ENCODE results near the gene WDR90.

Gene WDR90

DNA sequence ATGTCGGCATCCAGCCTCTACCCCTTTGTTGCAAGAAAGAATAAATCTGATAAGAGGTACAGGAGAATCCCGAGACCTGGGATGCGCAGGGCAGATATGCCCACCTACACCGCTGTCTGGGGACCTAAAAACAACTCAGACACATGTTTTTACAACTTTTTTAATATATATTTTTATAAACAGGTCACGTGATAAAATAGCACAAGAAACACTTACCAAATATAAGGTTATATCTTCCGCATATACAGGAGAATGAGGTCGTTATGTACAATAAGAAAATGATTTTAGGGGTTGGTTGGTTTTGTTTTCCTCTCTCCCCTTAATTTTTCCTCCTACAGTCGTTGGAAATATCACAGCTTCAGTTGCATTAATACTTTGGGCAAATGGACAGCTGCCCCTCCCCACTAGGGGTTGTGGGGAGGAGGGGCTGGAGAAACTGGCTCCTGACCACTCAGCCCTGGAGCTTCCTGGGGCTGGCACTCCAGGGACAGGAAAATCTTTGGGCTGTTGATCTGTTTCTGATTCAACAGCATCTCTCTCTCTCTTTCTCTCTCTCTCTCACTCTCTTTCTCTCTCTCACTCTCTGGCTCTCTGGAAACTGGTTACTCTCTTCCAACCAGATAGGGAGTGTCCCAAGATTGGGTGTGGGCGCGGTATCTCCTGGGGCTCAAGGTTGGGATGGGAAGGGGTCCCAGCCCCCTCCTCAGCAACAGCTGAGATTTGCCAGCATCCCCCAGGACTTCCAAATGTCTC, 43.4 kb downstream of the WDR90 start:
- DNase-seq, result no peak

DNA sequence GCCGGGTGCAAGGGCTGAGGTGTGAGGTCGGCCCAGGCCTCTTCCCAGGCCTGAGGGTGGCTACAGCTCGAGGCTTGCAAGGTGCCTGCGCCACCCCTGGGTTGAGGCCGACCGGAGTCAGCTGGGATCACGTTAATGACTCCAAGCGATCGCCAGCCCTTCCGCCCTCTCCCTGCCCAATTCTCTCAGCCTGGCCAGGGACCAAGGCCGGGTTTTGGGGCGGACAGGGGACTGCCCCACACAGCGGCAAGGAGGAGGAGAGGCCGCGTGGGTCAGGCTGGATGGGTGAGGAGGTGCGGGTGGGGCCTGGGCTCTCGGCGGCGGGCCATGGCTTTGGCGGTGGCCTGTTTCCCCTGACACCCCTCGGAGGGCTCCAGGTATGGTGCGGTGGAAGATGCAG, 44.2 kb downstream of the WDR90 start:
- DNase-seq, result no peak

DNA sequence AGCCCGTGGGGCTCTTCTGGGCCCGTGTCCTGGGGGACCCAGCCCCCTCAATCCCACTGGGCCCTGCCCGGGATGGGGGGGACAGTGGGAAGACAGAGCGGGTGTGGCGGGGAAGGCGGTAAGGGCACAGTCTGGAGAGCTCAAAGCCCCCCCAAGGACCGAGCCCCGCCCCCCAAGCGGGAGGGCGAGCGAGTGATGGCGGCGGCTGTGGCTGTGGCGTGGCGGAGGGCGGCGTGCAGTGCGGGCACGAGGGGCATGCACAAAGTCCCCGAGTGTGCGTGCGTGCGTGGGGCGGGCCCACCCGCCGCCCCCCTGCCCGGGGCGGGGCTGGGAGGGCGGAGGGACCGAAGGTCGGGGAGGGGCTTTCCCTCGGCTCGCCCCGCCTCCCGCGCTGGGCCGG, 44.6 kb downstream of the WDR90 start:
- DNase-seq, result no peak

DNA sequence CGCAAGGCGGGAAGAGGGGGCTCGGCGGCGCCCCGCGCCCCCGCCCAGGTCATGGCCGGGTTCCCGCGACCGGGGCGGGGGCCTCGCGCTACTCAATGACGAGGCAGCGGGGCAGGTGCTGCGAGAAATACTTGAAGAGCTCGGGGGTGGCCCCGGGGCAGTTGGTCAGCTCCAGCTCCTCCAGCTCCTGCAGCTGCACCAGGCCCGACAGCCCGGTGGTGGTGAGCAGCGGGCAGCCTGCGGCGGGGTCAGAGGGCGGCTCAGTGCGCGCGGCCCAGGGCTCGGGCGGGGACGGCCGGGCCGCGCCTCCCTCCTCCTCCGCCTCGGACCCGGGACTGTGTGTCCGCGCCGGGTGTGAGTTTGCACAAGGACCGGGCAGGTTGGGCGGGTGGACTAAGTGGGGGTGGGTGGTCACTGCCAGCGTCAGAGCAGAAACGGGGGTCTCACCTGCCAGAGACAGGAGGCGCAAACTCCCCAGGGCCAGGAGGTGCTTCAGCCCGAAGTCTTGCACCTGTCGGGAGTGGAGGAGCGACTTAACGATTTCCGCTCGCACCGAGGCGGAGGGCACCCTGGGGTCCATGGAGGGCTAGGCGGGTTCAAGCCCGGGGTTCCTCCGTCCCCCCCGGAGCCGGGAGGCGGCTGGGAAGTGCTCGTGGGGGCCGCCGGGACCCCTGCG, 45.2 kb downstream of the WDR90 start:
- DNase-seq, result peak; percentile 33 to 55

DNA sequence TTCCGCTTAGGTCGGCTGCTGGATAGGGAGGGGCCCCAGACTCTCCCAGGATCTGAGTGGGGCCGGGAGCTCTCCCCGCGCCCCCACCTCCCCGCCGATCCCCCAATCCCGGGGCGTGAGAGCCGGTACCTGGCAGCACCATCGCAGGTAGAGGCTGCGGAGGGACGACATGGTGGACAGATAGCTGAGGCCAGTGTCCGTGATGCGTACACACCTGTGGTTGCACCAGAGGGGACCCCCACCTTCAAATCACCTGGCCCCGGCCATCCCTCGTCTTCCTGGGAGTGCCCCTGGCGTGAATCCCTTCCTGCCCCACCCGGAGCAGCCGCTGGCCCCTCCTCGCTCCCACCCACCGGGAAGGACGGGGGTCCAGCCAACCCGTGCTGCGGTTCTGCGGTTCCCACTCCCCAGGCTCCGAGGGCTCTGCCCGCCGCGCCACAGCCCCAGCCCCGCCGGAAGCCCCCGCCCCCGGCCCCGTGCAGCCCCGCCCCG, 45.7 kb downstream of the WDR90 start:
- DNase-seq, result no peak

DNA sequence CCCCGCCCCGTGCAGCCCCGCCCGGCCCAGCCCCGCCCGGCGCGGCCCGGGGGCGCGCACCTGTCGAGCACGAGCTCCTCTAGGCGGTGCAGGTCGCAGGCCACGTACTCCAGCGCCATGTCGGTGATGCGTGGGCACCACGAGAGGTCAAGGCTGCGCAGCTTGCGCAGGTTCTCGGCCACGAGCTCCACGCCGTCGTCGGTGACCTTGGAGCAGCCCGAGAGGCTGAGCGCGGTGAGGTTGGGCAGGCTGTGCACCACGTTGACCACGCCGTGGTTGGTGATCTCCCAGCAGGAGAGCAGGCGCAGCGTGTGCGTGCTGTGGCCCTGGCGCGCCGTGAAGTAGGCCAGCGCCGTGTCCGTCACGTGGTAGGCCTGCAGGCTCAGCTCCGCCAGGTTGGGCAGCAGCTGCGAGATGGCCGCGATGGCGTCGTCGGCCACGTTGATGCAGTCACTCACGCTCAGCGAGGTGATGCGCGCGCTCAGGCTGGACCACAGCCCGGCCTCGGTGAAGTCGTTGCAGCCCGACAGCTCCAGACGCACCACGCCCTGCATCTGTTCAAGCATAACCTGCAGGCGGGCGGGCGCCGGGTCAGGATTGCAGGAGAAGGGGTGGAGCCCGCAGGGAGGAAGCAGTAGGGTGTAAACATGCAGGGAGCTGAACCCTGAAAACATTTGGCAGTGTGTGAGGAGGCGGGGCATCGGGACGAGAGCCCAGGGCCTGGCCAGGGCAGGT, 46.4 kb downstream of the WDR90 start:
- DNase-seq, result peak; percentile 83 to 93

DNA sequence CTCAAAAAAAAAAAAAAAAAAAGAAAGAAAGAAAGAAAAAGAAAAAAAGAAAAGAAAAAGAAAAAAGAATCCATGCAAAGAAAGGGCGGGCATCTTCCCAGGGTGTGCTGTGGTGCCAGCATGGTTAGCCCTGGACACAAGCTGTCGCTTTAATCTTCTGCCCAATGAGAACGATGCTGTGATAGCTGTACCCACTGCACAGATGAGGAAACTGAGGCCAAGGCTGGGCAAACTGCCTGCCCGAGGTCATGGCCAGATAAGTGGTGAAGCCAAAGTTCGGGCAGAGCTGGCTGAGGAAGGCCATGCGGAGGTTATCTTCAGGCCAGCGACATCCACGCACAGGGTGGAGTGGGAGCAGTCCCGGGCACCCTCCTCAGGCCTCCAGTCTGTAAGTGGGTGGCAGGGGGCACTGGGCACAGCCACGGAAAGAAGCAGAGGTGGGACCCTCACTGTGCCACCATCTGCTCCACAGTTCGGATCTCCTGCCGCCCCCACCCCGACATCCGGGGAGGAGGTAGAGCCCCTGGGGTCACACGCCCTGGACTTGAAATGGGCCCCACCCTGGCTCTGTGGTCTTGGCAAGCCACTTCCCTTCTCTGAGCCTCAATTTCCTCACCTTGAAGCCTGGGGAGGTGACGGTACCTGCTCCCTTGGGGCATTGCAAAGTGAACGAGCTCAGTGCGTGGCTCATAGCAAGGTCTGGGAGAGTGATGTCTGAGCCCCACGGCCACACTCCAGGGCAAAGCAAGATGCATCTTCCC, 49.9 kb downstream of the WDR90 start:
- no peak for DNase-seq

DNA sequence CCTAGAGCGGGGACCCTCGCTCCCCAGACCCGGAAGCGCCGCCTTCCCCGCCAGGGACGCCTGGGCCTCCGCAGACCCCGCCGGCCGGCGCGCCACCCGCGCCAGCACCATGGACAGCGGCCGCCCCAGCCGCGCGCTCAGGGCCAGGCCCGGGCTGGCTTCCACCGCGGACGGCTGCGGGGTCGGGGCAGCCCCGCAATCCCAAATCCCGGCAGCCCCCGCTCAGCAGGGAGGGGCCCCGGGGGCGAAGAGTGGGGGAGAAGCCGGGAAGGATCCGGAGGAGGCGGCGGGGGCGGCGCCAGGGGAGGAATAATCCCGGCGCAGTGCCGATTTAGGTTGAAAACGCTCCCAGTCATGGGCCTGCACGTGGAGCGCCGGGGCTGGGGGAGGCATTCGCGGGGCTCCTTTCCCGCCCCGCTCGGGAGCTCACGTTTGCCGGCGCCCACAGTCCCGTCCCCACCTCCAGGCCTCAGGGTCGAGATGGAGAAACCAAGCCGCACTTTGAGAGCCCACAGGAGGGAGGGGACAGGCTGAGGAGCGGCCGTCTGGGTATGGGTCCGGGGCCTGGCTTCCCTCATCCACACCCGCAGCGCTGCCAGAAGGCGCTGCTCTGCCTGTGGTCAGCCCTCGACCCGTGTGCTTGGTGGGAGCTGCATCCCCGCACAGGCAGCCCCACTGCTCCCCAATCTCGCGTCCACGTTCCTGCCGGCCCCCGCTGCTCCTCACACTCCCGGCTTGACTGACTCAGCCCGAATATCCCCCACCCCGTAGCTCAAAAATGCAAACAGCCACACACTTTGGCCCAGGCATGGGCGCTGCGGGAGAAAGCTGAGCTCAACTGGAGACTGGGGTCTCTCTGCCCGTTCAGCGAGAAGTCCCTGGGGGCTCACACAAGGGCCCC, 51.8 kb downstream of the WDR90 start:
- no peak for DNase-seq

DNA sequence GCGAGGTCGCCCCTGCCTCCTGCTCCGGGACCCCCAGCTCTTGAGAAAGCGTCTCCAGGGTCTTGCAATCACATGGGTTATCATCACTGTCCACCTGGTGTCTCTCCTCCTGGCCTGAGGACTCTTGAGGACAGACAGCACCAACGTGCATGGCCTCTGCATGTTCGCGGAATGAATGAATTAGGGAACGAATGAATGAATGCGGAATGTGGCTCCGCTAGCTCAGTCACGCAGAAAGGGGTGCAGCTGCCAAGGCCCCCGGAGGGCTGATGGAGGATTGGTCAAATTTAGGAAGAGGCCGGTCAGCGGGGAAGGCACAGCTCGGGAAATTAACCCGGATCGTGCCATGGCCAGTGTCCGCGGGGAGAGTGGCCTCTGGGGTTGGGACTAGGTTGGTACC, 53.2 kb downstream of the WDR90 start:
- DNase-seq, result no peak

DNA sequence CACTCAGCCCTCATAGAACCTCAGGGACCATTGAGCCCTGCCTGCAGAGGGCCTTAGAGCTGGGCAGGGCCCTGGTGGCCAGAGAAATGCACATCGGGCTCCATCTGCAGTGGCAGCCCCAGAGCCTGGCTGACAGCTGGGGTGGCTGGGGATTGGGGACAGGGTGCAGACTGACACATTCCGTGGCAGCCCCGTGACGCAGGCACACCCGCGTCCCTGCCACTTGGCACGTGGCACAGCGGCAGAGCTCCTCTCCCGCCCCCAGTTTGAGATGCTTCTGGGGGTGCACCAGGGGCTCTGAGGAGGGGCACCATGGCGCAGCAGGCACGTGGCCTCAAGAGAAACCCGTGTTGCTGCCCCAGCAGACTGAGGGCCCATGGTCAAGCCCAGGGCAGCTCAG, 54.2 kb downstream of the WDR90 start:
- no peak for DNase-seq

DNA sequence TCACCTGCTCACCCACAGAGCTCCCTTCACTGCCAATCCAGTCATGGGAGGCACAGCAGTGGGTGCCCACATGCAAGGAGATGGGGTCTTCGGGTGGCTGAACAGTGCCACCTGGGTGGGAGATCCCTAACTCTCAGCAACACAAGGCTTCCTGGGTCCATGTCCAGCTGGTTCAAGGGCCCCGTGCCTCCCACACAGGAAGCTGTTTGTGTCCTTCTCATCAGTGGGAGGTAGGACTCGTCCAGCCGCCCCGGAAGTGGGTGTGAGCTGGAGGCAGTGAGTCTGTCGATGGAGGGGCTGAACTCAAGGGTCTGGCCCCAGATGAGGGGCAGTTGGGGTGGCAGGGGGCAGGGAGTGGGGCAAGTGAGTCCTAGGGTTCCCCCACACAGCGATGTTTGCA, 54.9 kb downstream of the WDR90 start:
- no peak for DNase-seq

DNA sequence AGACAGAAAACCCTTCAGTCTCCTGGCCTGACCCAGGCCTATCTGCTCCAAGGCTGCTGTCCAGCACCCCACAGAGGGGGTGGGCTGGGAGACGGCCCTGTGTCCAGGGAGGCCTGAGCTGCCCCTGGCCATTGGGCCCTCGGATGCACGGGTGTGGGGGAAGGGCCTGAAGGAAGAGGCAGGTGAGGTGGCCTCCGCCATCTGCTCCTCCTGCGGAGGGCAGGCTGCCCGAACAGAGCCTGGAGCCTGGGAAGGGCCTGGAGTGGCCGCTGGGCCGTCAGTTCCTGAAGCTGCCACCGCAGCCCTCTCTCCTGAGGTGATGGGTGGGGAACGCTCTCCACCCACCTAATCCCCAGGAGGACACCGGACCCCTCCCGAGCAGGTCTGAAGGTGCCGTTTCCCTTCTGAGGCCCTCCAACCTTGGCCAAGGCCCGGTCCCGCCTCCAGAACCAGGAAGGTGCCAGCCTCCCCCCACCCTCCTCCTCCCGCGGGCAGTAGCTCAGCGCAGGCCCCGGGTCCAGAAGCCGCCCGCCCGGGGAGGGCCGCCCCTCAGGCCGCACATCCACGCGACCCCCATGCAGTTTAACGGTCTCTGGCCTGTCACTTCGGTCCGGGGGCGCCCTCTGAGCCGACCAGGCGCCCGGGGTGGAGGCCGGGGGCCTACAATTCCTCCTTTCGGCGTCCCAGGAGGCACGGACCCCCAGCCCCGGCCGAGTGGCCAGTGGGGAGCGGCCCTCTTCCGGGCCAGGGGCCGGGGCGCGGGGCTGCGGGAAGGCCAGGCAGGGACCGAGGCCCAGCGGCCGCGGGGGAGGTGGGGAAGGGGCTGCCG, 55.6 kb downstream of the WDR90 start:
- no peak for DNase-seq

DNA sequence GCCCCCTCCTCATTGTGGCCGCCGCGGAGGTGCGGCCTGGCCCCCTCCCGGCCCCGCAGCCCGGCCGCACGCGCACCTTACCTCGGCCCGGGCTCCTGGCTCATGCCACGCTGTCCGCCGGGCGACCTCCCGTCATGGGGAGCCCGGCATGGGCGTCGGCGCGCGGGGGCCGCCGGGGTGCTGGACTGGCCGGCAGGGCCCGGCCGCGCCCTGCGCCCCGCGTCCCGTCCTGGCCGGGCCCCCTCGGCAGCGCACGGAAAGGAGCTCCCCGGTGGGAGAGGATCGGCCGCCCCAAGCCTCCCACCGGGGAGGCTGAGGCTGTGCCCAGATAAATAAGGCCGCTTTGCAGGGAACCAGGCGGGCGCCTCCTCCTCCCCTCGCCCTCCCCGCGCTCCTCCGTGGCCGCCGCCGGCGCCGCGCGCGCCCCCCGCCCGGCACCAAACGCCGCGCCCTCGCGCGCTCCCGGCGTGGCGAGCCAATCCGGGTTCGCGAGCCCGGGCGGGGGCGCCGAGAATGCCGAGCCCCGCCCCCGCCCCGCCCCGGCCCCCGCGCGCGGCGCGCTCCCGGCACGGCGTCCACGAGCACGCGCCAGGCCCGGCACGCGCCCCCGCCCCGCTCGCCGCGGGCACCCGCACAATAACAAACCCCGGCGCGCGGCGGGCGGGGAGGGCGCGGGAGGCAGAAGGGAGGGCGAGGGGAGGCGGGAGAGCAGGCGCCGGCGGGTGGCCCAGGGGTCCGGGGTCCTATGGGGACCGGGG, 56.4 kb downstream of the WDR90 start, which contains the start of gene FBXL16:
TSS of gene FBXL16 (minus strand) at position 371 of the 758 bp plus-strand sequence. CDS start 8,396 bp downstream, outside the sequence.
- peak; percentile 58 to 68 for DNase-seq

DNA sequence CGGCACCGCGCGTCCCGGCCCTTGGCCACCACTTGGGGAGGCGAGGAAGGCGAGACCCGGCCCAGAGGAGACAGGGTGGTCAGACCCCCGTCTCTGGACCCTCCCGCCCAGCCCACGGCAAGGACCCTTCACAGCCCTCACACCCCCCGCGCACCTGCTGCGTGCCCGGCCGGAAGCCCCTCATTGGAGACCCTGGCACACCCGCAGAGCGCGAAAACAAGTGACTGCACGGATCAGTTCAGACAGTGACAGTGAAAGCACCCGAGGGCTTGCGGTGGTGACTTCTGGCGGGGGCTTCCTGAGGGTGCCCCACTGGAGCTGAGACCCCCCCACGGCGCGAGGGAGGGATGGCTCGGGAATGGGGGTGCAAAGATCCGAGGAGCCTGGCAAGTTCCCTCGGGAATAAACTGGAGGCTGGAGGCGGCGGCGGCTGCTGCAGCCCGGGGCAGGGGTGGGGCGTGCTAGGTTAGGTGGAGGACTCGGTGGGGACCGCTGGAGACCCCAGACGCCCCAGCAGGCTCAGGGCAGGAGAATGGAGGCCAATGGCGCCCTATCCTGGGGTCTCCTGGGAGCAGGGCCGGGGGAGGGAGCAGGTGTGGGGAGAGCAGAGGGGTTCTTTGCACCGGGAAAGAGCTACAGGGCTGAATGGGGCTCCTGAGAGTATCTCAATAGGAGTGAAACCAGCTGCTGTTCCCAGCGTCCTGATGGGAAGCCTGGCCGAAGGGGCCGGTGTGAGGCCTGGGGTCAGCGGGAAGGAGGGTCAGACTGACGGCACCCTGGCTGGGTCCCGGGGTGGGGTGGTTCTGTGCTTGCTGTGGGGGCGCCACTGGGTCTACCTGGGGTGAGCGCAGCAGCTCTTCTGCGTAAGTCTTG, 57.3 kb downstream of the WDR90 start:
- DNase-seq, result no peak

DNA sequence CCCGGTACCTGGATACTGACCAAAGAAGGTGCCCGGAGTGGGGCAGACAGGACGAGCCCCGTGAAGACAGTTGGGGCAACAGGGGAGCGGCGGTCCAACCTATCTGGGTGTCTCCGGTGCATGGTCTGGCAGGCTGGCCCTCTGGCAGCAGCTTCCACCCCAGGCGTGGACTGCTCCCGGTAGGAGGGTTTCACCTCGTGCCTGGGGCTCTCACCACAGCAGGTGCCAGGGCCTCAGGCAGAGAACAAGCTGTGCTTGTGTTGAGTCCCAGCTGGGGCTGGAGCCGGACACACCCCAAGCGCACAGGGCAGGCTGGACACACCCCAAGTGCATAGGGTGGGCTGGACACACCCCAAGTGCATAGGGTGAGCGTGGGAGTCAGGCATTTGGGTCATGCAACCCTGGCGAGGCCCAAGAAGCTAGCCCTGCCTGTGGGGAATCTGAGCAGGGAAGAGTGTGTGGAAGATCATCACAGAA, 57.9 kb downstream of the WDR90 start:
- no peak for DNase-seq

DNA sequence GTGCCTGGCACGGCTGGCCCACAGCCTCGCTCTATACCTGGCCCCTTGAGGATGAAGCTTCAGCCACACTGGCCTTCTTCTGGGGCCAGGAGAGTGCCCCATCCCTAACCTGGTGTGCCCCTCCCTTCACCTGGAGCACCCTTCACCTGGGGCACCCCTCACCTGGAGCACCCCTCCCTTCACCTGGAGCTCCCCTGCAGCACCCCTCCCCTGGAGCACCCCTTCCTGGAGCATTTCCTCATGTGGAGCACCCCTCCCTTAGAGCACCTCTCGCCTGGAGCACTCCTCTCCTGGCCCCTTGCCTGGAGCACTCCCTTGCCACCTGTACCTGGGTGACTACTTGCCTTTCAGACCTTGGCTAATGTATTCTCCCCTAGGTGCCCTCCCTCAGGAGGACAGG, 58.9 kb downstream of the WDR90 start:
- DNase-seq, result no peak

DNA sequence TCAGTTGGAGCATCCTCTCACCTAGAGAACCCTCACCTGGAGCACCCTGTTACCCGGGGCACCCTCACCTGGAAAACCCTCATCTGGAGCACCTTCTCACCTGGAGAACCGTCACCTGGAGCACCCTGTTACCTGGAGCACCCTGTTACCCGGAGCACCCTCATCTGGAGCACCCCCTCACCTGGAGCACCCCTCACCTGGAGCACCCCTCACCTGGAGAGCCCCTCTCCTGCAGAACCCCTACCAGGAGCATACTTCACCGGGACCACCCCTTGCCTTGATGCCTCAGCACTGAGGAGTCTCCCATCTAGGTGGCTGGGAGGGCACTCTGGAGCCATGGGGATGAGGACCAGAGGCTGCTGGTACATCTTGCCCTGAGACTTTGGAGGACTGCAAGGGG, 59.8 kb downstream of the WDR90 start:
- DNase-seq, result no peak

DNA sequence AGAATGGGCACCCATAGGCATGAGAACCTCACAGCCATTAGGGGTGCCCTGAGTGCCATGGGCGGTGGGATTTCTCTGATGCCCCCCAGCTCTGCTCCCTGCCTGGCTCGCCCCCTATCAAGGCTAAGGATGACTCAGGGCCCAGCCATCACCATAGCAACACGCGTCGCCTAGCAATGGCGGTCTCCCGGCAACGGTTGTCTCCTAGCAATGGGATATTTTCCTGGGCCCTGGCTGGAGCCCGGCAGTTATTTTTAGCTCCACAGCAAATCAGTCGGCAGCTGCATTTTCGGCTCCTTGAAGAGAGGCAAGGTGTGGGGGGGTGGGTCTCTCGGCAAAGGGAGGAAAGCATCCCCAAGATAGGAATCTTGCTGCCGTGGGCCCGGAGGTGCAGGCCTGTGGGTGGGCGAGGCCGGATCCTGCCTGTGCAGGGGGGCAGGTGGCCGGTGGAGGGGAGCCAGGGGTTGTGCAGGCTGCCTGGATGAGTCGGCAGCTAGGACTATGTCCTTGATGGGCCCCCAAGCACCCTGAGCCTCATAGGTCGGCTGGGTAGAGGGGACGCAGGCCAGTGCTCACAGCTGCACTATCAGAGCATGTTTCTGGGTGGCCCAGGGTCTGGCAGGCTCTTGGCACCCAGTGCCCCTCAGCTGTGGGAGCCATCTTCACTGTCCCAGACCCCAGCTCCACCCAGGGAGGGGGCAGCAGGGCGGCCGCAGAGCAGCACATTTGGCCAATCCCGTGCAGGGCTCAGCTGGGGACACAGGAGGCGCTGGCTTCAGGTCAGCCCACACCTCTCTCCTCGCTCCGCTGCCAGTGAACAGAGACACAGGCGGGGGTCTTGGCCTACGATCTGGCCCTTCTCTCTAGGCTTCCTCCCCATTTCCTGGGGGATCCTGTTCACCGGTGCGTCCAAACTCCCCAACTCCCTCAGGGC, 60.7 kb downstream of the WDR90 start:
- DNase-seq, result peak; percentile 74 to 81
